Stomach (tissue), 4 donors: ENCODE data around the gene NKAIN2.
"Not testable (repeated sequence)": the region's sequence is repeated elsewhere in the genome, so short reads cannot be mapped to it uniquely, and the experiment has no call there.

Experiments used
- CTCF ChIP-seq, 7 experiments: fragments of 450-650 bp in 4 of 7; fragments of 200-600 bp in 3 of 7; sonication (generic) in 3 of 7; IDR thresholded peaks; one replicate each; pipeline ENCODE4 v1.5.1; 2016 to 2019; ENCODE audit warnings: antibody characterized with exemption in 7 of 7, control low read depth in 2 of 7, mild to moderate bottlenecking in 1 of 7
- POLR2A ChIP-seq, 4 donors: fragments of 450-650 bp; IDR thresholded peaks; one replicate each; pipeline ENCODE4 v1.6.1; 2016; ENCODE audit warnings: antibody characterized with exemption in 4 of 4, control low read depth in 2 of 4, mild to moderate bottlenecking in 1 of 4, moderate library complexity in 1 of 4

DNA sequence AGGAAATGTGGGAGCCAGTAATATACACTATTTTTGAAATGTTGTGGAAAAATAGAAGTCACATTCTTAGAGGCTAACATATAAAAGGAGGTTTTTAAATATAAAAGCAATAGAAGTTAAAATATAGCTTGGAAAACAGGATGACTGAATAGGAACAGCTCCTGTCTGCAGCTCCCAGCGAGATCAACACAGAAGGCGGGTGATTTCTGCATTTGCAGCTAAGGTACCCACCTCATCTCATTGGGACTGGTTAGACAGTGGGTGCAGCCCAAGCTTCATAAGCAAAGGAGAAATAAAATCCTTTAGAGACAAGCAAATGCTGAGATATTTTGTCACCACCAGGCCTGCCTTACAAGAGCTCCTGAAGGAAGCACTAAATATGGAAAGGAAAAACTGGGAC is 434.7 kb downstream of the NKAIN2 start:
- TF ChIP-seq CTCF, POLR2A (IDR thresholded peaks at IDR 0.05): not testable (repeated sequence)
